SKM-1 (cell line): ENCODE data around the gene YDJC.
"Not testable (repeated sequence)": the region's sequence is repeated elsewhere in the genome, so short reads cannot be mapped to it uniquely, and the experiment has no call there.

Source experiments
- DNase-seq: peaks from one replicate; lab custom pipeline; 2025; ENCODE audit not compliant: unreplicated experiment; lab: John Stamatoyannopoulos, UW

The YDJC gene

GRCh38 chr22:21632931-21633330 is 3.1 kb upstream of the YDJC start:
- DNase-seq, result no peak

GRCh38 chr22:21632237-21632895 is 2.5 kb upstream of the YDJC start, which contains the start of gene CCDC116:
CCDC116 (plus strand) TSS chr22:21632760; CDS start chr22:21633182, 422 bp downstream.
- no peak for DNase-seq

DNA sequence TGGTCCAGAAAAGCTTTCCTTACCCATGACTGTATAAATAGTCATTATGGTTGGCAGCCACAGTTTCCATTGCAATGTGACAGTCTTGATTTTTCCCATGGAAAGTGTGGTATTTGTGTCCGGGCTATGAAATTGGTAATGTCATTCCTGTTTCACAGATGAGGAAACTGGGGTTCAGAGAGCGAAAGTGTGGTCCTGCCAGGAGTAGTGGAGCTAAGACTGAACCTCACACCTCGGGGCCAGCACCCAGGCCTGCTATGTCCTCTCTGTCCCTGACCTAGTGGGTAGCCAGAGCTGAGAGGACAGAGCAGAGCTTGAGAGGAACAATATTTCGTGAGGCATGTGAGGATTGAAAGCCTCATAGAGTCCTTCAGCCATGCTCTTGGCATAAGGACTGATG is 1.2 kb upstream of the YDJC start:
- no peak for DNase-seq

DNA sequence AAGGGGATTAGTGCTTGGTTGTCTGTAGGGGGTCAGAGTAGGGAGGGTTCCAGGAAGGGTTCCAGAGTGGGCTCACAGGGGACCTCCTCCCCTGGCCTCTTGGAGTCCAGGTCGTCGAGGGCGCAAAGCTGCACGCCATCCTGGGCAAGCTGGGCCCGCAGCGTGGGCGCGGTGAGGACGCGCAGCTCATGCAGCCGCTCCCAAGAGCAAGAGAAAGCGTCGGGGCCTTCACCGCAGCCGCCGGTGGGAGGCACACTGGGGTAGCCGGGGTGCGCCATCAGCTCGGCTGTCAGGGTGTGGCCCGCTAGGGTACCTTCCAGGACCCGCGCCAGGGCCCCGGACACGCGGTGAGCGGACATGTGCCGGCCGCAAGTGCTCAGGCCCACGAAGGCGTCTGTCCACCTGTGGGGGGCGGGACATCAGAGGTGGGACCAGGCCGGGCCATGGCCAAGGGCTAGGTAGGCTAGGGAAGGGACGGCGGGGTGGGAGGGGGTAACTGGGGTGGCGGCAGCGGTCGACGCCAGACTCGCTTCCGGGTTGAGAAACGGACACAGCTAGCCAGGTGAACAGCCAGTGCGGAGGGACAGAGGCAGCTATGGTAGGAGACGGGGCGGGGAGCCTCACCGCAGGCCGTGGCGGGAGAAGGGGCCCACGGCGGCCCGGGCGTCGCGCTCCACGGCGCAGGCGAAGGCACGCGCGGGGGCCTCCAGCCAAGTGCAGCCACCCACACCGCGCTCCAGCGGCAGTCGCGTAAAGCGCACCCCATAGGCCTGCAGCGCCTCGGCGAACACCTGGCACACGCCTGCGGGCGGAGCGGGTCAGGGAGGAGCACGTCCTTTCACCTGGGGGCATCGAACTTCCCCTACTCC is 1.2 kb downstream of the YDJC start:
- no peak for DNase-seq

GRCh38 chr22:21626735-21627469 is 2.9 kb downstream of the YDJC start:
- DNase-seq, result no peak

DNA sequence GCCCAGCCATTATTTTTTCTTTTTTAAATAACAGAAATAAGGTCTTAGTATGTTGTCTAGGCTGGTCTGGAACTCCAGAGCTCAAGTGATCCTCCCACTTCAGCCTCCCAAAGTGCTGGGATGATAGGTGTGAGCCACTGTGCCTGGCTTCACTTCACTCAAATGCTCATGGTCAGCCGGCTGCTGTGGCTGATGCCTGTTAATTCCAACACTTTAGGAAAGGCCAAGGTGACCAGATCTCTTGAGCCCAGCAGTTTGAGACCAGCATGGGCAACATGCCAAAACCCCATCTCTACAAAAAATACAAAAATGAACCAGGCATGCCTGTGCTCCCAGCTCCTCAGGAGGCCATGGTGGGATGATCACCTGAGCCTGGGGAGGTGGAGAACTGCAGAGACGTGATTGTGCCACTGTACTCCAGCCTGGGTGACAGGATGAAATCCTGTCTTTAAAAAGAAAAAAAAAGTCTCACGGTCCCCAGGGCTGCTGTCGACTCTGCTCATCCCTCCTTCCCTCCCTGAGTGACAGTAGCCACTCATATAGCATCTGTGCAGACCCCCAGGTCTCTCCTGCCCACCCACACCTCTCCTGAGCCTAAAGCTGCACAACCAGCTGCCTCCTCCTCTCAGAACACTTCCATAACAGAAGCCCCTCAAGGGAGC is 3.6 kb downstream of the YDJC start:
- DNase-seq, result no peak

GRCh38 chr22:21624880-21625791 is 4.7 kb downstream of the YDJC start:
- DNase-seq, result no peak

- no peak for DNase-seq
These were observed 5.5 kb downstream of the YDJC start for GRCh38 chr22:21624120-21624879.

GRCh38 chr22:21623648-21623970 is 6.2 kb downstream of the YDJC start:
- no peak for DNase-seq

GRCh38 chr22:21622919-21623647 is 6.7 kb downstream of the YDJC start:
- DNase-seq, result no peak

GRCh38 chr22:21622011-21622918 is 7.6 kb downstream of the YDJC start:
- peak; percentile 18 for DNase-seq

DNA sequence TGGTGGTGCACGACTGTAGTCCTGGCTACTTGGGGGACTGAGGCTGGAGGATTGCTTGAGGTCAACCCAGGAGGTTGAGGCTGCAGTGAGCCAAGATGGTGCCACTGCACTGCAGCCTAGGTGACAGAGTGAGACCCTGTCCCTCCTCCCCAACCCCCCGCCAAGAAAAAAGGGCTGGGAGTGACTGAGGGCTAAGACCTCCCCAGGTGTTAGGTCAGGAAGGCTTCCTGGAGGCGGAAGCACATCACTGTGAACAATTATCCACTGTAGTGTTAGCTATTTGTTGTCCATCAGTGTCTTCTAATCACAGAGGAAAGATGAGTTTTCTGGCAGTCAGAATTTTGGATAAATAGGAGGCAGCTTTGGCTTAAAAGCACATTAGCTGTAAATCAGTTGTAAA is 8.8 kb downstream of the YDJC start:
- DNase-seq, result no peak

- not testable (repeated sequence) for DNase-seq
These were observed 12.5 kb downstream of the YDJC start for GRCh38 chr22:21617337-21617736.

DNA sequence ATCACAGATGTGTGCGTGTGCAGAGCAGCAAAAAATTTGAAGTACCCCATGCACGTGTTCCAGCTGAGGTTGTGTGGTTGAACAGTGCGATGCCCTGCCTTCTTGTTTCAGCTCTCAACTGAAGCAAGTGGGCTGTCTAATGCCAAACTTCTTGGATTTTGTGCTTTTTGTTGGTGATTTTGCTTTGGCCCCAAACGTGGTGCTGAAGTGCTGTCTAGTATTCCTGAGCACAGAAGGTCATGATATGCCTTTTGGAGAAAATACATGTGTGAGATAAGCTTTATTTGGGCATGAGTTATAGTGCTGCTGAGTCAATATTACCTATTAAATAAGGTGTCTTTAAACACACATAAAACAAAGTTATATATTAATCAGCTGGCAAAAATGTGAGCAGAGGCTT is 14.1 kb downstream of the YDJC start:
- DNase-seq, result no peak

DNA sequence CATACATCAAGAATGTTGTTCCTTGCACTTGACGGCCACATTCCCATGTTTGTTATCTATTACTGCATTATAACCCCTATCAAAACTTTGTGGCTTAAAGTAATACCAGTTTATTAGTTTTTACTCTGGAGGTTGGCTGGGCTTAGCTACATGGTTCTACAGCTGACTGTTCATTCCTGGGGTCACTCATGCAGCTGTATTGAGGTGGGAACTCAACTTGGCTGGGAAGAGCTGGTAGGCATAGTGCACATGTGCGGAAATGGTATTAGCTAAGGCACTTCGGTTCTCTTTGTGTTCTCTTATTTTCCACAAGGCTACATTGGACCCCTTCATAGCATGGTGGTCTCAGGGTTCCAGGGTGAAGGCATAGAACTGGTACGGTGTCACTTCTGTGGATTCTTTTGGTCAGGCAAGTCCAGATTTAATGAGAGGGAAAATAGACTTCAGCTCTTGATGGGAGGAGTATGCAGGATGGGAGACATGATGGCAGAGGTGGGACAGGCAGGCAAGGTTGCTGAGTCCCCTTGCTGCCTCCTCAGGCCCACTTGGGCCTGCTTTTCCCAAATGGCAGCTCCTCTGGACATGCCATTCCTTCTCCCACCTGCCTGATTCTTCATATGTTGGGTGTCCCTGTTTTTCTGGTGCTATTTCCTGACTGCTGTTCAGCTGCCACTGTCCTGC is 16.1 kb downstream of the YDJC start:
- no peak for DNase-seq

- no peak for DNase-seq
These were observed 17.0 kb downstream of the YDJC start for GRCh38 chr22:21612858-21613257.
